Hematopoietic multipotent progenitor cell (in vitro differentiated cells): ENCODE measurements around the gene TRMT61A. TPM values are rescaled to one million over a fixed set of nuclear protein-coding genes. Genes with fewer than 3 reads are reported as not detected.

ENCODE experiments used
- DNase-seq, 3 donors: peaks; one replicate each; pipeline ENCODE4 v3.0.0-alpha.2; 2011 to 2015; ENCODE audit warnings: low read depth in 2 of 3, low spot score in 2 of 3
- small RNA-seq: library from RNA; depleted of rRNA; stranded (forward); fragments of <200 nt; gene quantifications from one replicate; pipeline ENCODE3, GENCODE V24; 2012
- total RNA-seq: library from RNA; depleted of rRNA; stranded (reverse); fragments of >200 nt; gene quantifications from one replicate; pipeline ENCODE4 v1.2.3, GENCODE V29; 2012

TRMT61A gene
- total RNA-seq, 1 donor, result 15.3 TPM

DNA sequence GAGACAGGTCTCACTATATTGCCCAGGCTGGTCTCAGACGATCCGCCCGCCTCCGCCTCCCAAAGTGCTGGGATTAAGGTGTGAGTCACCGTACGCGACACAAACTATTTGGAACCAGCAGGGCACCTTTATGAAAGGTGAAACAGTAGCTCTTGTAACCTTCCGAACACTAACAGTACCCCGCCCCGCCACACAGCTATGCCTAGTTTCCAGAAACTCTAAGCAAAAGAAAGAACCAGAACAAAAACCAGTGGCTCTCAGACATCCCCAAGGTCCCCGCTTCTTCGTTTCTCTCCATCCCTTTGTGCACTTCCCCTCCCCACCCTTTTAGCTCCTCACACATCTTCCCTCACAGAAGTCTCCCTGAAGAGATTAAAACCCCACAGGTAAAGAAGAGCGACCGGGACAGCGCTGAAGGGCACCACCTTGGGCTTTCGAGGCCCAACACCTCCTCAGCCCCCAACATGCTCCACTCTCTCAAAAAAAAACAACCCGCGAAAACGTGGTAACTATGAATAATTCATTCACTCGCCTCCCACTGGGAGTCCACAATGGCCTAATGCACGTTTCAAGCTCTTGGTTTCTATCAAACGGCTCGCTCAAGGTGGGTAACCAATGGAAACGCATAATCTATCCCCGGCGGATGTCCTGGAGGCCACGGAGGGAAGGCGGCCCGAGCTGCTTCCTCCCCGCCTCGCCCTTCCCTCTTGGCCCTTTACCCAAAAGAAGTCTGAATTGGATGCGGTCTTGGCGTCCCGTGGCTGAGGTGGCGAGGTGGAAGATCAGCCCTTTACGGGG, 32.6 kb downstream of the TRMT61A start:
- peak in 2 of 3 donors; percentile 63 to 75 for DNase-seq

DNA sequence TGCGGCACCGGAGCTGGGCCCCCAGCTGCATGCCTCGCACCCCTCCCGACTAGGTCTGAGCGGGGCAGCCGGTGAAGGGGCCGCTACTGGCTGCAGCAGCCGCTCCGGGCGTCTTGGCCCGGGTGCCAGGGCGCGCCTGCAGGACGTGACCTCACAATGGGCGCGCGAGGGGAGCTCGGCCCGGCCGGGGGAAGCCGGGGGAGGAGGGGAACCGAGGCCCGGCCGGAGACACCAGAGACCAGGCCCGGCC, 33.1 kb downstream of the TRMT61A start:
- peak in 1 of 3 donors; percentile 74 for DNase-seq

DNA sequence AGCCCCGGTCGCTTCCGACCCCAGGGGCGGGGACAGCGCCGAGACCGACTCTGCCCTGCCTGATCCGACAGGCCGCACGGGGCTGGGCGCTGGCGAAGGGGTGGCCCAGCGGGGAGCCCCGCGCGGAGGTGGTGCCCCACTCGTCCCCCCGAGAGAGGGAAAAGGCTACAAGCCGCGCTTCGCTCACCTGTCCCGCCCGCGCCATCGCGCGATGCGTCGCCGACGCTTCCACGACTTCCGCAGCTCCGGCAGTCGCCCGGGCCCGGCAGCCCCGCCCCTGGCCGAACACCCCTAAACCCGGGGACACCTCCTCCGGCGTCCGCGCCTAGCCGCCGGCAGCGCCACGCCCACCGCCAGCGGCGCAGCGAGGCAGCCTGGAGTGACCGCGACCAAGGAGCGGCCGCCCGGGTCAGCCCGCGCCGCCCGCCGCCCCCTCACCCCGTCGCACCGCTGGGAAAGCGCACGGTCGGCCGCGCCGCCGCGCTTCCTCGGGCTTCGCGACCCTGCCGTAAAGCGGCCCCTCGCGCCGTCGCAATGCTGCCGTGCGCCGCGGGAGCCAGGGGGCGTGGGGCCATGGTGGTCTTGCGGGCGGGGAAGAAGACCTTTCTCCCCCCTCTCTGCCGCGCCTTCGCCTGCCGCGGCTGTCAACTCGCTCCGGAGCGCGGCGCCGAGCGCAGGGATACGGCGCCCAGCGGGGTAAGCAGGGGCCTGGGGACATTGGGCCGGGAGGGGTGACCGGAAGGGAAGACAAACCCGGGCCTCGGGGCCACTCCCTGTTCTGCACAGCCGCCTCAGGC, 33.6 kb downstream of the TRMT61A start, which contains the start of the genes BAG5 and COA8:
TSS of gene BAG5 (minus strand) at position 229 of the 797 bp plus-strand sequence. CDS start 1,493 bp downstream, outside the sequence.
TSS of gene COA8 (plus strand) at position 532 of the 797 bp plus-strand sequence. CDS start at position 574, 42 bp downstream.
- DNase-seq, result peak; percentile 89

DNA sequence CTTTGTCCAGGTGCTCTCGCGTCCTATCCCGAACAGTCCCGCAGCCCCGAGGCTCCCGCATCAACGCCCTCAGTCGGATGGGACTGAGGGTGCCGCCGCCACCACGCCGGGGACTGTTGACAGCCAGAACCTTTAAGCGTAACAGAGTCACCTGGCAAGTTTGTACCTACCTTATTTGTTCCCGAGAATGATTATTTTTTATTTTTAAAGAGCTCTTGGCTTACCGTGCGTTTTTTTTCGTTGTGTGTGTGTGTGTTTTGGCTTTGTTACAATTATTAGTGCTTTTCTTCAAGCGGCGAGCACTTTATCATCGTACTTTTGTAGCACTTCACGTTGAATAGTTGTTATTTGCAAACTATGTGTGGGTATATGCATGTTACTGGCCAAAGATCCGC, 34.2 kb downstream of the TRMT61A start:
- no peak for DNase-seq

DNA sequence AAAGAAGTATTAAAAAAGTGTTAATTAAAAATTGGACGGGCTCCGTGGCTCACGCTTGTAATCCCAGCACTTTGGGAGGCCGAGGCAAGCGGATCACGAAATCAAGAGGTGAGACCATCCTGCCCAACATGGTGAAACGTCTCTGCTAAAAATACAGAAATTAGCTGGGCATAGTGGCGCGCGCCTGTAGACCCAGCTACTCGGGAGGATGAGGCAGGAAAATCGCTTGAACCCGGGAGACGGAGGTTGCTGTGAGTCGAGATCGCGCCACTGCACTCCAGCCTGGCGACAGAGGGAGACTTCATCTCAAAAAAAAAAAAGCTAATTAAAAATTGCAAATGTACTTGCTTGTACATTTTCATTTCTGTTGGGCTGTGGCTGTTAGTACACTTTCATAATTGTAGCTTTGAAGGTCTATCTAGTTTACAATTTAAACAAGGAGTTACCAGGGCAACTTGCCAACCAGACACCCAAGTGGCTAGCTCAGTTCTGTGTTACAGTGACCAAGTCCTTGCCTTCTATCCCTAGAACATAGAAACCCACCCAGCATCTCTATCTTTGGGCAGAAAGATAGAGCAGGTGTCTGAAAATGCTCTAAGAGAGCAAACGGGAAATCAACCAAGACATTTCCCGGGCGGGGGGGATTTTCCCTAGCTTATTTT, 35.0 kb downstream of the TRMT61A start:
- peak in 1 of 3 donors; percentile 12 for DNase-seq

DNA sequence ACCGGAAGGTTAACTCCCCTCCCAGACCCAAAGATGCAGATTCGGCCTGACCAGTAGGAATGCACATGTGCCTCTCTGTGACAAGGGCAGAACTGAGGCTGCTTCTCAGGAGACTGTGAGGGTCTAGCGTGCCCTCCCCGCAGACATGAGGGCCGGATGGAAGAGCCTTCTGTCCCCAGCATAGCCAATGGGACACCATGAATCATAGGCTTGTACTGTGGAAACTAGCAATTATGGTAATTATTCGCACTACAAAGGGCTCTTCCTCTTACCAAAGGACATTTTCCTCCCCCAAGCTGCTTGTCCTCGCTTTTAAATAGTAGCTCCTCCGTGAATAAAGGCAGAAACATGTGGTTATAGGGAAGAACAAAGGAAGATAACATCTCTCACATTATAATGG, 40.0 kb downstream of the TRMT61A start:
- no peak for DNase-seq

DNA sequence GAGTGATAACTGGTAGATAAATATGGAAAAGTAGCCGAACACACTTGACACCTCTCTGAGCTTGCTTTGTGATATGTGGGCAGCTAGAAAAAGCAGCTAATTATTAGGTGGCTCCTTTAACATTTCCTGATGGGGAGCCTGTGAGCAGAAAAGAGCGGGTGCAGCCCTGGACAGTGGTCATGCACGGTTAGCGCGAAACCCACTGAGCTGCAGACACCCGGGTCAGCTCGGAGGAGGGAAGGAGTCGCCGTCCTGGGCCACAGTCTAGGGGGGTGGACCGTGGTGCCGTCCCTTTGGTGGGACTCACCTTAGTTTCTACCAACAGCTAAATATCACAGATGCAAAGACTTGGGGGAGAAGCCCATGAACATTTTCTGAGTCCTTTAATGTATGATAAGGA, 40.4 kb downstream of the TRMT61A start:
- DNase-seq, result no peak

DNA sequence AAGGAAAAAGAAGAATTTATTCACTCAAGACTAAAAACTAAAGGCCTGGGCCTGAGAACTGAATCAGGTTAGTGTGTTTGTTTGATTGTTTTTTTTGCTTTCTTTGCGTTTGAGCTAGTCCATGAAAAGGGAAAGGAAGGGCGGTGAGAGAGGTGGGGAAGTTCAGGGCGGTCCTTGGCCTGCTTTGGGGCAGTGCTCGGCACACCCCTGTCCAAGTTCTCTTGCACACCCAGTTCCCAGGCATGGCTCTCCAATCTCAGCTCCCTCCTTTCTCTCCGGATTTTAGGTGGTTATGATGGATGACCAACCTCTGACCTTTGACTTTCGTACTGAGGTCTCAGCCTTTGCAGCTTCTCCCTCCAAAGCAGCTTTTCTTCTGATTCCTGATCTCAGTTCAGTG, 45.1 kb downstream of the TRMT61A start:
- no peak for DNase-seq

DNA sequence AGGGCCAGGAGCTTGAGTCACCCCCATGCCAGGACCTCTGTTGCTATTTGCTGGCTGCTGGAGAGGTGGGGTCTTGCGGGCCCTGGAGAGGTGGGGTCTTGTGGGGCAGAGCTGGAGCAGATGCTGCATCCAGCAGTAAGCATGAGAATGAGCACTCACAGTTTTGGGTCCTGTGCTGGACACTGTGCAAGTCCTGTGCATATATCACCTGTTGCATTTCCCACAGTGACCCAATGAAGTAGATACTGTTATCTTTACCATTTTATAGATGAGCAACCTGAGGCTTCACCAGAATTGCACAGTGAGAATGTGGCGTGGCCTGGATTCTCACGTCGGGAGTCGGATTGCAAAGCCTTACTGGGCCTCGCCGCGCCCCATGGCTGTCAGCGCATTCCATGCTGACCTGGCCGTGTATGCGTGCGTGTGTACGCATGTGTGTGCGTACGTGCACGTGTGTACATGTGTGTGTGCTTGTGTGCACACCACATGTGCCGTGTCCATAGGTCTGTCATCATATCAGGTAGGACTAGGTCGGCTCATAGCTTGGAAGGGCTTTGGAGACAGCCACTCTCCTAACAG, 45.8 kb downstream of the TRMT61A start:
- DNase-seq, result no peak

DNA sequence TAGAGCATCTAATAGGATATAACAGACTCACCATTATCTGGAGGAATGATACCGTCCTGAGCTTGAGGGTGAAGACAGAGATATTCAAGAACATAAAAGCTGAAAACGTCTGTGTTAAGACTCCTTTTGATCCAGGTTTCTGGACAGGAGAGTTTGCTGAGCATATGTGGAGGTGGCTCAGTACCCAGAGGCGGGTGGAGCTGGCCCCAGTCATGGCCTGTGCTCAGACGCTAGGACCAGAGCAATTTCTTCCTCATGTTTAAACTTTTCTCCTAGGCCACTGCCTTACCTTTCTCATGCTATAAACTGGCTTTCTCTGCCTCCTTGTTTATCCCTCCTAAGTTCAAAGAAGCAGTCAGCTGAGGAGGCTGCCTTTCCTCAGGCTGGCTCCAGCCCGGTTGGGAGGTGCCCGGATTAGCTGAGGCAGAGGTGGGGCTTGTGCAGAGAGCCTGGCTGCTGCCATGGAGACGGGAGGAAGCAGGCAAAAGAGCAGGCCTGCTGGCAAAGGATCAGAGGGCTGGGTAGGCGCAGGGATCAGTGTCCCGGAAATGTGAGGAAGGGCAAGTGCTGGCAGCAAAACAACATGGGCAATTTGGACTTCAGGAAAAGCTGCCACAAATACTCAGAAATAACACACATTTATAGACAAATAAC, 47.5 kb downstream of the TRMT61A start:
- DNase-seq, result no peak

DNA sequence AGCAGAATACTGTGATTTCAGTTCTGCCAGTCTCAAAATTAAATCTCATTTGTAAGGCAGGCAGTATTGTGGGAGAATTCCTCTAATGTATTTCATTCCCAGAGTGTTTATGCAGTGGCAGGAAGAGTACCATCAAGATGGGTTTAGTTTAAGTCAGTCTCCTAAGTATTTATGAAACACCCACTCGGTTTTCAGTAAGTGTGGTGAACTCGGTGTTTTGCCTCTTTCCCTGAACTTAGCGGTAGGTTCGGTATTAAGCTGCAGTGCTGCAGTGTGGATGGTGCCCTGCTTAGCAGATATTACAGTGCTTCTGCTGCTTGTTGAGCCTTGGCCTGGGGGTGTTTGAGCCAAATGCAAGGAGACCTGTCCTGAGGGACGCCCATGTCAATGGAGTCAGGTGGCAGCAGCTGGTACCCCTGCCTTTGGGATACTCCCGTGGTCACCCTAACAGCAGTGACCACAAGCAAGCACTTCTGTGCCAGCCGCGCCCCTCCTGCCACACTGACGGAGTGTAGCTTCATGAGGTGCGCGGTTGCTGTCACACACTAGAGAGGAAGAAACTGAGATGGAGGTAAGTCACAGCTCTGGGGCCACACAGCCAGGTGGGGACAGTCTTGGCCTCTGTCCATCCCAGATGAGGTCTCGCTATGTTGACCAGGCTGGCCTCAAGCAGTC, 49.5 kb downstream of the TRMT61A start:
- no peak for DNase-seq

- no peak for DNase-seq
Measured at GRCh38 chr14:103581206-103581605, 52.2 kb downstream of the TRMT61A start.

- DNase-seq, result no peak
Measured at GRCh38 chr14:103581954-103582703, 53.1 kb downstream of the TRMT61A start.

- no peak for DNase-seq
Measured at GRCh38 chr14:103584326-103584915, 55.4 kb downstream of the TRMT61A start.

Small RNA genes lying within 50 kb of the gene (small RNA-seq; reads per million reads assigned to genes)
- gene RNU4-68P, result not detected
- gene RNU7-160P, result not detected

Other genes with a start within 250 kb of the TRMT61A start
- 166 TPM for gene EIF5, start 195.0 kb upstream of the TRMT61A start, total RNA-seq
- gene MARK3, start 143.8 kb upstream of the TRMT61A start, total RNA-seq, result 51.4 TPM
- 44.4 TPM for gene CKB, start 6.4 kb upstream of the TRMT61A start, total RNA-seq
- gene BAG5, start 33.5 kb downstream of the TRMT61A start, total RNA-seq, result 12.4 TPM
- 5.1 TPM for gene COA8, start 33.8 kb downstream of the TRMT61A start, total RNA-seq
- gene KLC1, start 100.0 kb downstream of the TRMT61A start, total RNA-seq, result 208 TPM
- 16.7 TPM for gene XRCC3, start 186.3 kb downstream of the TRMT61A start, total RNA-seq
- 25.0 TPM for gene ZFYVE21, start 186.6 kb downstream of the TRMT61A start, total RNA-seq